NCI-H510A (cell line): ENCODE data around the gene MYCBPAP.
"Not testable (repeated sequence)": the region's sequence is repeated elsewhere in the genome, so short reads cannot be mapped to it uniquely, and the experiment has no call there.

Source experiments
- DNase-seq: peaks from one replicate; lab custom pipeline; 2025; lab: John Stamatoyannopoulos, UW

Gene MYCBPAP

GRCh38 chr17:50471009-50471905 lies 37.0 kb upstream of the MYCBPAP start:
- no peak for DNase-seq

GRCh38 chr17:50472286-50472685 lies 36.0 kb upstream of the MYCBPAP start:
- no peak for DNase-seq

GRCh38 chr17:50472761-50473161 lies 35.5 kb upstream of the MYCBPAP start:
- not testable (repeated sequence) for DNase-seq

GRCh38 chr17:50473901-50474300 lies 34.3 kb upstream of the MYCBPAP start:
- DNase-seq = no peak

- no peak for DNase-seq
Measured at GRCh38 chr17:50474523-50474922, 33.7 kb upstream of the MYCBPAP start.

GRCh38 chr17:50475362-50475761 lies 32.9 kb upstream of the MYCBPAP start:
- no peak for DNase-seq

GRCh38 chr17:50475775-50476544 lies 32.3 kb upstream of the MYCBPAP start:
- not testable (repeated sequence) for DNase-seq

GRCh38 chr17:50476545-50477315 lies 31.5 kb upstream of the MYCBPAP start:
- DNase-seq = no peak

- no peak for DNase-seq
Measured at GRCh38 chr17:50477976-50478375, 30.3 kb upstream of the MYCBPAP start.

GRCh38 chr17:50478391-50479381 lies 29.6 kb upstream of the MYCBPAP start, which contains the start of gene RSAD1:
RSAD1 (plus strand) TSS chr17:50478860; CDS start chr17:50478885, 25 bp downstream.
- peak; percentile 95 for DNase-seq

GRCh38 chr17:50479522-50480141 lies 28.6 kb upstream of the MYCBPAP start:
- peak; percentile 92 for DNase-seq

DNA sequence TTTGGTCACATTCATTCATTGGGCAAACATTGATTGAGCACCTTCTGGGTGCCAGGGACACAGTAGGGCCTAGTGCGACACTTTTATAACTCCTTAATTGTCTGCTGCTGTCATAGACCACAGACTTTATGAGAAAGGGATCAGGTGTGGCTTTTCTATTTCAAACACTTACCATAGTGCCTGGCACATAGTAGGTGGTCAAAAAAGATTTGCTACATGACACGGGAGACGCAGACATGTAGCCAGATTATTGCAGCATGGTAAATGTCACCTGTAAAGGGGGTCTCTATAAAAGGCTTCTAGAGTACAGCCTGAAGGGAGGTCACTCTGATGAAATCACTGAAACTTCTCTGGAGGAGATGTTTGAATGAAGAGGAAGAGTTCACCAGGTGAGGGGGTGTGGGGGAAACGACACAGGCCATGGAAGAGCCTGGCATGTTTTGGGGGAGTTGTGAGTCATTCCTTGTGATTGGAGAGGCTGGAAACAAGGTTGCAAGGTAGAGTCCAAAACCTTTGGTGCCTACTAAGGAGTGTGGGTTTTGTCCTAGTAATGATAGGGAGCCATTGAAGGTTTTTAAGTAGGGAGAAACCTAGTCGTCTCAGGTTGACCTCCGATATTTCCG lies 28.0 kb upstream of the MYCBPAP start:
- no peak for DNase-seq

- DNase-seq = no peak
Measured at GRCh38 chr17:50480854-50481490, 27.3 kb upstream of the MYCBPAP start.

GRCh38 chr17:50481648-50482047 lies 26.6 kb upstream of the MYCBPAP start:
- no peak for DNase-seq

DNA sequence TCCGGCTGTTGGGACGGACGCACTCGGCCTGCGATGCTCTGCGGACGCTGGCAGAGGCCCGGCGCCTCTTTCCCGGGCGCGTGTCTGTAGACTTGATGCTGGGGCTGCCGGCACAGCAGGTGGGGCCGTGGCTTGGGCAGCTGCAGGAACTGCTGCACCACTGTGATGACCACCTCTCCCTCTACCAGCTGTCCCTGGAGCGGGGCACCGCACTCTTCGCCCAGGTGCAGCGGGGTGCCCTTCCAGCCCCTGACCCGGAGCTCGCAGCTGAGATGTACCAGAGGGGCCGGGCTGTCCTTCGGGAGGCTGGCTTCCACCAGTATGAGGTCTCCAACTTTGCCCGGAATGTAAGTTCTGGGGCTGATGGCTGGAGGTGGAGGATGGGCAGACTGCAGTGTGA lies 26.1 kb upstream of the MYCBPAP start:
- DNase-seq = no peak

DNA sequence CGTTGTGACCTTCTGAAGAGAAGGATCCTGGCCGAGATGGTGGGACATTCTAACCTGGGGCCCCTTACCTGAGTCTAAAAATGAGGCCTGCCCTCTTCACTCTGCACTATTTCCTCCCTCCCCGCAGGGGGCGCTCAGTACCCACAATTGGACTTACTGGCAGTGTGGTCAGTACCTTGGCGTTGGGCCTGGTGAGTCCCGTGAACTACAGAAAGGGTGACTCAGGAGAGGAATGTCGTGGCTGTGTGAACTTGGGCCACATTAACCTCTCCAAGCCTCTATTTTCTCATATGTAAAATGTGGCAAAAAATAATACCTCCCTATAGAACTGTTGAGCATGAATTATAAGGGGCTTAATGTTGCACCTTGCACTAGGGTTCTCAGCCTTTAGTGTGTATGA lies 25.7 kb upstream of the MYCBPAP start:
- DNase-seq = peak; percentile 72

DNA sequence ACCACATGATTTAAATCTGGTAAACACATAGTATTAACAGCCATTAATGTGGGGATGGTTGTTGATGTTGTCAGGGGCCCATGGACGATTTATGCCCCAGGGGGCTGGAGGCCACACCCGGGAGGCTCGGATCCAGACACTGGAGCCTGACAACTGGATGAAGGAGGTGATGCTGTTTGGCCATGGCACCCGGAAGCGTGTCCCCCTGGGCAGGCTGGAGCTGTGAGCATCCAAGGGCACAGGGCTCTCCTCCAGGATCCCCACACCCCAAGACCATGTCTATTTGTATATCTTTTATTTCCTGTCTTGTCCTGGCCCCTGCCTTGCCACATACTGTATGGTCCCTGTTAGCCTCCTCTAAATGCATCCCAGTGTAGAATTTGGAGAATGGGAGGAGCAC lies 25.0 kb upstream of the MYCBPAP start:
- no peak for DNase-seq

- no peak for DNase-seq
Measured at GRCh38 chr17:50484386-50485155, 23.7 kb upstream of the MYCBPAP start.
